Measurements from ENCODE around the gene TYMP. TPM values are rescaled to one million over a fixed set of nuclear protein-coding genes. Genes with fewer than 3 reads are reported as not detected.

The TYMP gene
- total and polyA plus RNA-seq, 10 of the 15 experiments (the other 5 are each of a cell fraction or from before 2014, with no cell fraction given): 0.42 to 57.8 (median 24.6) TPM

GRCh38 chr22:50544078-50544745, 14.4 kb upstream of the TYMP start (continued):
- TF ChIP-seq ZBTB11 (CRISPR knock-in tag; IDR thresholded peaks at IDR 0.05) (no peak), CHD4 (IDR thresholded peaks at IDR 0.05) (no peak), E4F1 (IDR thresholded peaks at IDR 0.05; ENCODE audit: borderline replicate concordance, partially characterized antibody) (no peak)
